Peyer's patch (tissue), 4 donors: Measurements from ENCODE around the gene ASPHD1. TPM values are rescaled to one million over a fixed set of nuclear protein-coding genes. Genes with fewer than 3 reads are reported as not detected.

Experiments used
- DNase-seq, 3 donors: peaks; one replicate each; pipeline ENCODE4 v3.0.0-alpha.2; 2017 to 2019
- H3K27ac ChIP-seq, 4 donors: fragments of 200-600 bp; sonication (generic); one replicate each; pipeline ENCODE4 v1.5.1; 2016 to 2019
- H3K27me3 ChIP-seq, 2 donors: fragments of 200-600 bp; sonication (generic); one replicate each; pipeline ENCODE4 v1.5.1; 2019
- H3K36me3 ChIP-seq, 3 donors: fragments of 200-600 bp; sonication (generic); one replicate each; pipeline ENCODE4 v1.5.1; 2016 to 2019
- H3K4me1 ChIP-seq, 4 donors: fragments of 200-600 bp; sonication (generic); one replicate each; pipeline ENCODE4 v1.5.1; 2016 to 2019
- H3K4me3 ChIP-seq, 4 donors: fragments of 200-600 bp; sonication (generic); 1 replicate in 3 of 4; 2 replicates in 1 of 4; pipeline ENCODE4 v1.5.1; 2016 to 2019; ENCODE audit warnings: mild to moderate bottlenecking in 1 of 4
- H3K9me3 ChIP-seq, 4 donors: fragments of 200-600 bp; sonication (generic); one replicate each; pipeline ENCODE4 v1.5.1; 2016 to 2019; ENCODE audit warnings: mild to moderate bottlenecking in 1 of 4
- CTCF ChIP-seq, 6 experiments: fragments of 450-650 bp in 4 of 6; fragments of 200-600 bp in 2 of 6; sonication (generic) in 1 of 6; IDR thresholded peaks; one replicate each; pipeline ENCODE4 v1.5.1; 2017 to 2019; ENCODE audit warnings: antibody characterized with exemption in 6 of 6, mild to moderate bottlenecking in 3 of 6, moderate library complexity in 1 of 6
- POLR2A ChIP-seq, 2 donors: fragments of 450-650 bp; IDR thresholded peaks; one replicate each; pipeline ENCODE4 v1.5.1; 2017; ENCODE audit warnings: antibody characterized with exemption in 2 of 2, mild to moderate bottlenecking in 2 of 2, moderate library complexity in 2 of 2
- total RNA-seq, 4 donors: library from RNA; depleted of rRNA; stranded (reverse); fragments of >200 nt; gene quantifications; one replicate each; pipeline ENCODE4 v1.1.0, GENCODE V29; 2016

The ASPHD1 gene
- total RNA-seq, 4 donors from 2014 or later: 0.53 TPM; not detected in 3

GRCh38 chr16:29899516-29900101 lies 679 bp upstream of the ASPHD1 start, which contains the start of gene SEZ6L2:
SEZ6L2 (minus strand) TSS chr16:29899550; CDS start chr16:29899019, 531 bp downstream.
- Histone ChIP-seq H3K27ac (peak within 1 kb of the TSS in 2 of 4 donors; percentile 63 to 71), H3K9me3 (no peaks in the 10 kb centered on the region), H3K4me3 (peak within 1 kb of the TSS; percentile 55 to 85 (median 72)), H3K27me3 (no peaks in the 10 kb centered on the region), H3K4me1 (peaks cover 0 to 21% (median 3%) of the 10 kb centered on the region in 4 donors), H3K36me3 (no peaks in the 10 kb centered on the region)
- DNase-seq: peak in 2 of 3 donors; percentile 79 to 83
- TF ChIP-seq CTCF (IDR thresholded peaks at IDR 0.05) (peak in 3 of 6 experiments; percentile 39 to 42 (median 39)), POLR2A (IDR thresholded peaks at IDR 0.05) (peak; percentile 7 to 15)

- no peaks in the 10 kb centered on the region for H3K36me3 ChIP-seq
- H3K4me1 ChIP-seq: peaks cover 0 to 21% (median 3%) of the 10 kb centered on the region in 4 donors
- no peak overlapping the region for H3K27ac ChIP-seq
- H3K27me3 ChIP-seq: no peaks in the 10 kb centered on the region
- no peaks in the 10 kb centered on the region for H3K9me3 ChIP-seq
- TF ChIP-seq CTCF (IDR thresholded peaks at IDR 0.05) (no peak), POLR2A (IDR thresholded peaks at IDR 0.05) (no peak)
- H3K4me3 ChIP-seq: peak overlapping the region in 2 of 4 donors; percentile 78 to 85
- no peak for DNase-seq
Observed at GRCh38 chr16:29900888-29901606, 759 bp downstream of the ASPHD1 start.

- TF ChIP-seq POLR2A (IDR thresholded peaks at IDR 0.05): no peak
- DNase-seq: no peak
- H3K9me3 ChIP-seq: no peaks in the 10 kb centered on the region
- no peak overlapping the region for H3K4me3 ChIP-seq
- H3K27ac ChIP-seq: no peak overlapping the region
- no peaks in the 10 kb centered on the region for H3K27me3 ChIP-seq
- no peaks in the 10 kb centered on the region for H3K36me3 ChIP-seq
- H3K4me1 ChIP-seq: peaks cover 0 to 21% (median 3%) of the 10 kb centered on the region in 4 donors
Observed at GRCh38 chr16:29901607-29901945, 1.3 kb downstream of the ASPHD1 start.

GRCh38 chr16:29903590-29903989 lies 3.3 kb downstream of the ASPHD1 start:
- H3K36me3 ChIP-seq: no peaks in the 10 kb centered on the region
- H3K4me3 ChIP-seq: no peak overlapping the region
- DNase-seq: no peak
- no peaks in the 10 kb centered on the region for H3K27me3 ChIP-seq
- peaks cover 0 to 21% (median 3%) of the 10 kb centered on the region in 4 donors for H3K4me1 ChIP-seq
- H3K9me3 ChIP-seq: no peaks in the 10 kb centered on the region
- TF ChIP-seq CTCF (IDR thresholded peaks at IDR 0.05) (no peak), POLR2A (IDR thresholded peaks at IDR 0.05) (no peak)
- no peak overlapping the region for H3K27ac ChIP-seq

GRCh38 chr16:29904947-29905346 lies 4.7 kb downstream of the ASPHD1 start:
- TF ChIP-seq POLR2A (IDR thresholded peaks at IDR 0.05) (no peak), CTCF (IDR thresholded peaks at IDR 0.05) (no peak)
- H3K27ac ChIP-seq: no peak overlapping the region
- H3K4me1 ChIP-seq: peaks cover 0 to 12% (median 3%) of the 10 kb centered on the region in 4 donors
- no peak overlapping the region for H3K4me3 ChIP-seq
- no peaks in the 10 kb centered on the region for H3K27me3 ChIP-seq
- DNase-seq: no peak
- no peaks in the 10 kb centered on the region for H3K36me3 ChIP-seq
- H3K9me3 ChIP-seq: no peaks in the 10 kb centered on the region

- Histone ChIP-seq H3K27me3 (no peaks in the 10 kb centered on the region), H3K4me1 (peaks cover 0 to 4% (median 0%) of the 10 kb centered on the region in 4 donors), H3K4me3 (no peak overlapping the region), H3K36me3 (no peaks in the 10 kb centered on the region), H3K27ac (no peak overlapping the region), H3K9me3 (no peaks in the 10 kb centered on the region)
- TF ChIP-seq CTCF (IDR thresholded peaks at IDR 0.05) (no peak), POLR2A (IDR thresholded peaks at IDR 0.05) (no peak)
- no peak for DNase-seq
Observed at GRCh38 chr16:29905668-29906067, 5.4 kb downstream of the ASPHD1 start.
